Thyroid gland (tissue), 4 donors: ENCODE measurements around the gene MYOCOS. TPM values are rescaled to one million over a fixed set of nuclear protein-coding genes. Genes with fewer than 3 reads are reported as not detected.
A peak's percentile ranks its signal among the peaks of the same experiment; 100 is the strongest.
"Not testable (repeated sequence)": the region's sequence is repeated elsewhere in the genome, so short reads cannot be mapped to it uniquely, and the experiment has no call there.

Source experiments
- DNase-seq, 2 donors: peaks; one replicate each; pipeline ENCODE4 v3.0.0-alpha.2; 2019
- H3K27ac ChIP-seq, 3 donors: fragments of 200-600 bp; sonication (generic); 1 replicate in 2 of 3; 2 replicates in 1 of 3; pipeline ENCODE4 v1.5.1; 2016 to 2019; ENCODE audit warnings: mild to moderate bottlenecking in 1 of 3, moderate library complexity in 1 of 3
- H3K27me3 ChIP-seq: fragments of 200-600 bp; sonication (generic); one replicate; pipeline ENCODE4 v1.5.1; 2019
- H3K36me3 ChIP-seq, 2 donors: fragments of 200-600 bp; sonication (generic); one replicate each; pipeline ENCODE4 v1.5.1; 2016 to 2019
- H3K4me1 ChIP-seq, 2 donors: fragments of 200-600 bp; sonication (generic); one replicate each; pipeline ENCODE4 v1.5.1; 2017 to 2019
- H3K4me3 ChIP-seq, 3 donors: fragments of 200-600 bp; sonication (generic); replicated peaks in 1 of 3; 1 replicate in 2 of 3; 2 replicates in 1 of 3; pipeline ENCODE4 v1.5.1; 2016; ENCODE audit warnings: mild to moderate bottlenecking in 1 of 3
- H3K9me3 ChIP-seq: fragments of 200-600 bp; sonication (generic); one replicate; pipeline ENCODE4 v1.5.1; 2017
- POLR2A ChIP-seq, 2 donors: fragments of 450-650 bp; IDR thresholded peaks; one replicate each; pipeline ENCODE4 v1.6.1; 2017; ENCODE audit warnings: antibody characterized with exemption in 2 of 2, mild to moderate bottlenecking in 2 of 2, moderate library complexity in 1 of 2
- WGBS, 2 donors: methylation state at CpG; one replicate each; pipeline ENCODE4 v1.1.5; 2017; 5-methylcytosine and 5-hydroxymethylcytosine counted together
- intact Hi-C: fragments of 100-400 bp; cut with DNase I; formaldehyde crosslinking; loops from one replicate; pipeline ENCODE4 v1.15.1; 2023
- total RNA-seq, 4 donors: library from RNA; depleted of rRNA; stranded (reverse); fragments of >200 nt; gene quantifications; one replicate each; pipeline ENCODE4 v1.2.3, GENCODE V29; 2016
- TF ChIP-seq, protein P1 (sequence below), 6 experiments: fragments of 200-600 bp in 3 of 6; fragments of 450-650 bp in 3 of 6; sonication (generic) in 3 of 6; IDR thresholded peaks; one replicate each; pipeline ENCODE4 v1.5.1; 2016 to 2019; ENCODE audit warnings: antibody characterized with exemption in 6 of 6, mild to moderate bottlenecking in 2 of 6, inconsistent platforms in 1 of 6, moderate library complexity in 1 of 6

MYOCOS gene
- total RNA-seq, 4 donors from 2014 or later = 1.2 TPM; not detected in 3

GRCh38 chr1:171655746-171656116, 33.7 kb downstream of the MYOCOS start:
- intact Hi-C loops = no loop called here
- WGBS, 2 donors = 67 to 76% methylated on average over 6 of the region's 6 CpGs
- no peak for DNase-seq
- Histone ChIP-seq H3K4me3 (no peak overlapping the region), H3K27ac (peak overlapping the region in 2 of 3 donors; percentile 14 to 66), H3K9me3 (no peaks in the 10 kb centered on the region), H3K4me1 (no peaks in the 10 kb centered on the region), H3K36me3 (no peaks in the 10 kb centered on the region), H3K27me3 (no peaks in the 10 kb centered on the region)
- no peak for TF ChIP-seq POLR2A (IDR thresholded peaks at IDR 0.05)
- TF ChIP-seq, protein P1, sequence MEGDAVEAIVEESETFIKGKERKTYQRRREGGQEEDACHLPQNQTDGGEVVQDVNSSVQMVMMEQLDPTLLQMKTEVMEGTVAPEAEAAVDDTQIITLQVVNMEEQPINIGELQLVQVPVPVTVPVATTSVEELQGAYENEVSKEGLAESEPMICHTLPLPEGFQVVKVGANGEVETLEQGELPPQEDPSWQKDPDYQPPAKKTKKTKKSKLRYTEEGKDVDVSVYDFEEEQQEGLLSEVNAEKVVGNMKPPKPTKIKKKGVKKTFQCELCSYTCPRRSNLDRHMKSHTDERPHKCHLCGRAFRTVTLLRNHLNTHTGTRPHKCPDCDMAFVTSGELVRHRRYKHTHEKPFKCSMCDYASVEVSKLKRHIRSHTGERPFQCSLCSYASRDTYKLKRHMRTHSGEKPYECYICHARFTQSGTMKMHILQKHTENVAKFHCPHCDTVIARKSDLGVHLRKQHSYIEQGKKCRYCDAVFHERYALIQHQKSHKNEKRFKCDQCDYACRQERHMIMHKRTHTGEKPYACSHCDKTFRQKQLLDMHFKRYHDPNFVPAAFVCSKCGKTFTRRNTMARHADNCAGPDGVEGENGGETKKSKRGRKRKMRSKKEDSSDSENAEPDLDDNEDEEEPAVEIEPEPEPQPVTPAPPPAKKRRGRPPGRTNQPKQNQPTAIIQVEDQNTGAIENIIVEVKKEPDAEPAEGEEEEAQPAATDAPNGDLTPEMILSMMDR (IDR thresholded peaks at IDR 0.05) = peak in 2 of 6 experiments; percentile 3

- 95% methylated on average over 9 of the region's 9 CpGs for WGBS, 2 donors
- H3K36me3 ChIP-seq, H3K4me1 ChIP-seq, DNase-seq, H3K4me3 ChIP-seq, H3K9me3 ChIP-seq, intact Hi-C loops, H3K27me3 ChIP-seq, H3K27ac ChIP-seq: not testable (repeated sequence)
These were observed 34.2 kb downstream of the MYOCOS start for GRCh38 chr1:171656206-171656605.

DNA sequence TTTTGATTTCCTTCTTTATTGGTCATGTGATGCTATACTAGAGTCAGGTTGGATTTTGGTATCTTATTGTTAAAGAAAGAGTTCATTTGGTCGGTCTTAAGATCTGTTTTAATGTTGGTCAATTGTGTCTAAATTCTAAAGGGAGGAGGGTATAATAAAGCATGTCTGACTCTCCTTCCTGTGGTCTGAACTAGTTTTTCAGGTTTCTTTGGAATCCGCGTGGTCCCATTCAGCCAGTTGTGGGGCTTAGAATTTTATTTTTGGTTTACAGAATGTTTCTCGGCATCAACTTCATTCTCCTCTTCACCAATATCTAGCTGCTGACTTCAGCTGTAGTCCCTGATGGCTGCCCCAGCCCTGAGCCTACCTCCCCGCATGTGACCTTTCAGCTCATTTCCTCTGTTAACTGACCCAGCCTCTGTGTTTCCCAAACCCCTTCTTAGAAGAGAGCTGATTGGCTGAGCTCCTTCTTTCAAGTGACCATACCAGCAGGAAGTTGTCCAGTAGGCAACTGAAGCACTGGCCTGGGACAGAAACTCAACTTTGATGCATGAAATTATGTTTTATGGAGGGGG, 39.1 kb downstream of the MYOCOS start:
- TF ChIP-seq, protein P1 (IDR thresholded peaks at IDR 0.05) = no peak
- TF ChIP-seq POLR2A (IDR thresholded peaks at IDR 0.05) = no peak
- Histone ChIP-seq H3K4me3 (no peak overlapping the region), H3K4me1 (no peaks in the 10 kb centered on the region), H3K9me3 (no peaks in the 10 kb centered on the region), H3K27me3 (no peaks in the 10 kb centered on the region), H3K36me3 (no peaks in the 10 kb centered on the region), H3K27ac (no peak overlapping the region)
- no peak for DNase-seq
- 76 to 90% methylated on average over 5 of the region's 5 CpGs for WGBS, 2 donors
- intact Hi-C loops = no loop called here

DNA sequence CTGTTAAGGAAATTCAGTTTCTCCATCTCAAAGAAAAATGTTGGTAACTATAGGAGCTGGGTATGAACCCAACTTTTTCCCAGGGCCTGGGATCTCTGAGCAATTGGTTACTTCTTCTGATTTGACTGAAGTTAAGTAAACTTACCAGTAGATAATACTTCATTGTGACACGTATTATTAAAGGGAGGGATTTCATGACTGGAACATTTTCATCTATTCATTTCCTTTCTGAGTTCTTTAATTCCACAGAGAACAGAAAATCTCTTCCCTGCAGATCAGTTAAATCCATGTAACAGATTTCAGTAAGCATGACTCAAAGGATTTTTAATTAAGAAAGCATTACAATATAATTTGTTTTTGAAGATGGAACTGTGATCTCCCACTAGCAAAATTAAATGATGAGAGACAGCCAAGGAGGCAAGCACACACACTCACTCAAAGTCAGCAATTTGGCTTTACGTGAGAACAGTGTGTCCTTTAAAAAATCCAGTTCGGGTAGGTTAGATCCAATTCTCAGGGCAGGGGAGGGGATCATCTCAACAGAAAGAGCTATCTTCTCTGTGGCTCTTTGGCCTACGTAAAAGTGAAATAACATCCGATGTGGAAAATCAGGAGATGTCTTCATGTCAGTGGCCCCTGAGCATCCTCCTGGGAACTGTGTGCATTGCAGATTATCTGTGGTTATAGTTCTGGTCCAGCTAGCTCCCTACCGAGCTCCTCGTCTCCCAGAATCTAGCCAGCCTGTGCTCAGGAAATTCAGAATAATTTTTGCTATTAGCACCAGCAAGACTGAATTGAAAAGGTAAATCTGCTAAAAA, 41.2 kb downstream of the MYOCOS start:
- no peak for DNase-seq
- TF ChIP-seq, protein P1 (IDR thresholded peaks at IDR 0.05) = no peak
- TF ChIP-seq POLR2A (IDR thresholded peaks at IDR 0.05) = no peak
- intact Hi-C loops = no loop called here
- no peaks in the 10 kb centered on the region for H3K27me3 ChIP-seq
- H3K9me3 ChIP-seq = no peaks in the 10 kb centered on the region
- H3K4me3 ChIP-seq = no peak overlapping the region
- WGBS, 2 donors = 75 to 78% methylated on average over 7 of the region's 7 CpGs
- peak overlapping the region in 1 of 3 donors; percentile 57 for H3K27ac ChIP-seq
- no peaks in the 10 kb centered on the region for H3K36me3 ChIP-seq
- H3K4me1 ChIP-seq = no peaks in the 10 kb centered on the region

DNA sequence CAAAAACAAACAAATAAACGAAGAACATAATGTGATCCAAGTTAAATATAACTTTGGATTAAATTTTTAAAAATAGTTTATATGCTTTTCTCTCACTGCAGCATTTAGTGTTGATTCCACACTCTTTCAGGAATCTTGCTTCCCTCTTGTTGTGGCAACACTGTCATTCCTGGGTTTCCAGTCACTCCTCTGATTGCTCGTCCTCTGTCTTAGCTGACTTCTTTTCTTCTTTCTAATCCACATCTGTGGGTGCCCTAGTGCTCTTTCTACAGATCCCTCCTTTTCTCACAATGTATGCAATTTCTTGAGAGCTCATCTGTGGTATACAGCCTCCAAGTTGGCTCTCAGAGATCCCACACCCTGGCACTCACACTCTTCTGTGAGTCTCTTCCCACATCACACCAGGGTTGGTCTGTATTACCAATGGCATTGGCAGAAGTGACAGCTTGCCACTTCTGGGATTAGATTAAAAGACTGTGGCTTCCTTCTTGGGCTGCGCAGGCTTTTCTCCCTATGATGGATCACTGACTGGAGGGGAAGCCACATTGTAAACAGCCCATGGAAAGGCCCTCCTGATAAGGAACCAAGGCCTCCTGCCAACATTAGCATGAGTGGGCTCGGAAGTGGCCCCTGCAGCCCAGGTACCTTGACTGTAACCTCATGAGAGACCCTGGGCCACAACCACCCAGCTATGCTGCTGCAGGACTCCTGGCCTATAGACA, 42.0 kb downstream of the MYOCOS start:
- H3K27ac ChIP-seq = peak overlapping the region in 1 of 3 donors; percentile 23
- no peaks in the 10 kb centered on the region for H3K36me3 ChIP-seq
- intact Hi-C loops = no loop called here
- WGBS, 2 donors = 67 to 73% methylated on average over 4 of the region's 4 CpGs
- H3K9me3 ChIP-seq = no peaks in the 10 kb centered on the region
- H3K4me1 ChIP-seq = no peaks in the 10 kb centered on the region
- TF ChIP-seq POLR2A (IDR thresholded peaks at IDR 0.05) = no peak
- TF ChIP-seq, protein P1 (IDR thresholded peaks at IDR 0.05) = no peak
- no peaks in the 10 kb centered on the region for H3K27me3 ChIP-seq
- H3K4me3 ChIP-seq = no peak overlapping the region
- DNase-seq = no peak
